ENCODE data around the gene CCDC91.

DNA sequence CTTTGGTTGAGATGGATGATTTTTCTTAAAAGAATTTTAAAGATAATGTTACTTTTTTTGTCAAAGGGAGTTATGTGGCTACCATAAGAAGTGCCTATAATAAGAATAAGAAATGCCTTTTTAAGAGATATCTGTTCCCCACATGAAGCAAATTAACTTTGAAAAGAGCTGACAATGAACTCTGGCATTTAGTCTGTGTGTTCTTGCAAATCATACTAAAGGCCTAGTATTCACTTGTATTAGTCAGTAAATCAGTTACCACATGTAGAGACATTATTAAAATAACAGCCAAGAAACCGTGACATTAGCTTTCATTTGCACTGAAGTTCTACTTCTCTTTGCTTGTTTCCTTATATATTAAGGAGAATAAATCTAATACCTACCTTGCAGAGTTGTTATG lies 296.3 kb downstream of the CCDC91 start:
- TF ChIP-seq POLR2A (IDR thresholded peaks at IDR 0.05) = no peak
- TF ChIP-seq, protein P1, sequence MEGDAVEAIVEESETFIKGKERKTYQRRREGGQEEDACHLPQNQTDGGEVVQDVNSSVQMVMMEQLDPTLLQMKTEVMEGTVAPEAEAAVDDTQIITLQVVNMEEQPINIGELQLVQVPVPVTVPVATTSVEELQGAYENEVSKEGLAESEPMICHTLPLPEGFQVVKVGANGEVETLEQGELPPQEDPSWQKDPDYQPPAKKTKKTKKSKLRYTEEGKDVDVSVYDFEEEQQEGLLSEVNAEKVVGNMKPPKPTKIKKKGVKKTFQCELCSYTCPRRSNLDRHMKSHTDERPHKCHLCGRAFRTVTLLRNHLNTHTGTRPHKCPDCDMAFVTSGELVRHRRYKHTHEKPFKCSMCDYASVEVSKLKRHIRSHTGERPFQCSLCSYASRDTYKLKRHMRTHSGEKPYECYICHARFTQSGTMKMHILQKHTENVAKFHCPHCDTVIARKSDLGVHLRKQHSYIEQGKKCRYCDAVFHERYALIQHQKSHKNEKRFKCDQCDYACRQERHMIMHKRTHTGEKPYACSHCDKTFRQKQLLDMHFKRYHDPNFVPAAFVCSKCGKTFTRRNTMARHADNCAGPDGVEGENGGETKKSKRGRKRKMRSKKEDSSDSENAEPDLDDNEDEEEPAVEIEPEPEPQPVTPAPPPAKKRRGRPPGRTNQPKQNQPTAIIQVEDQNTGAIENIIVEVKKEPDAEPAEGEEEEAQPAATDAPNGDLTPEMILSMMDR (IDR thresholded peaks at IDR 0.05) = no peak
